HL-60 (cell line): ENCODE results near the gene PTBP2.

Source experiments
- DNase-seq, 2 experiments: peaks; one replicate each; pipeline ENCODE4 v3.0.0-alpha.2; 2010 to 2020; ENCODE audit warnings: low read depth in 1 of 2, low spot score in 1 of 2
- H3K27ac ChIP-seq: fragments of 250-450 bp; sonication (Bioruptor Pico); replicated peaks from 2 replicates; pipeline ENCODE4 v1.5.1; 2020; ENCODE audit warnings: mild to moderate bottlenecking, moderate library complexity
- H3K27me3 ChIP-seq: fragments of 250-450 bp; sonication (Bioruptor Pico); 2 replicates; pipeline ENCODE4 v1.5.1; 2021; ENCODE audit warnings: mild to moderate bottlenecking, moderate library complexity; ENCODE audit not compliant: insufficient read depth, poor library complexity, severe bottlenecking
- H3K4me3 ChIP-seq: replicated peaks from 2 replicates; pipeline ENCODE4 v1.5.1; 2011; ENCODE audit warnings: mild to moderate bottlenecking, control low read depth, low read length; ENCODE audit not compliant: insufficient read depth
- CTCF ChIP-seq: IDR thresholded peaks from one replicate; pipeline ENCODE4 v1.5.1; 2011; ENCODE audit warnings: low read length, control low read depth, inconsistent platforms; ENCODE audit not compliant: insufficient read depth
- GABPA ChIP-seq: IDR thresholded peaks from 2 replicates; pipeline ENCODE4 v1.6.1; 2012; ENCODE audit warnings: low read depth
- POLR2AphosphoS5 ChIP-seq: IDR thresholded peaks from 2 replicates; pipeline ENCODE4 v1.6.1; 2012; ENCODE audit warnings: low read depth
- REST ChIP-seq: IDR thresholded peaks from 2 replicates; pipeline ENCODE4 v1.6.1; 2012; ENCODE audit warnings: low read depth; ENCODE audit not compliant: insufficient replicate concordance
- SPI1 ChIP-seq: IDR thresholded peaks from 2 replicates; pipeline ENCODE4 v1.6.1; 2012; ENCODE audit warnings: low read depth, mild to moderate bottlenecking, borderline replicate concordance

PTBP2 gene

DNA sequence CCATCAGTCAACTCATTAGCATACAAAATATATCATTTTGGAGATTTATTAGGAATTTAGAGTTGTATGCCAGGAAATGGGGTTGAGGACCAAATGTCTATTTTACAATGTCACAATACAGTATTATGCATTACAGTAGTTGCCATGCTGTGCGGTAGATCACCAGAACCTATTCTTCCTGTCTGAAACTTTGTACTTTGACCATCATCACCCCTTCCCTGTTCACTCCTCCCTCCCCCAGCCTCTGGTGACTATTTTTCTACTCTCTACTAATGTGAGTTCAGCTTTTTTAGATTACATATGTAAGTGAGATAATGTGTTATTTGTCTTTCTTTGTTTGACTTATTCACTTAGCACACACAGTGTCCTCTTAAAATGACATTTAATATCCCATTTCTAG lies 50.8 kb downstream of the PTBP2 start:
- no peak for DNase-seq
- no peak for TF ChIP-seq CTCF
- no peak for TF ChIP-seq GABPA
- TF ChIP-seq REST: no peak
- TF ChIP-seq POLR2AphosphoS5: no peak
- TF ChIP-seq SPI1: no peak
- Histone ChIP-seq H3K4me3 (no peak overlapping the region), H3K27me3 (no peaks in the 10 kb centered on the region), H3K27ac (no peak overlapping the region)

GRCh38 chr1:96772972-96773371 lies 51.4 kb downstream of the PTBP2 start:
- no peak overlapping the region for H3K27ac ChIP-seq
- no peaks in the 10 kb centered on the region for H3K27me3 ChIP-seq
- no peak for DNase-seq
- TF ChIP-seq POLR2AphosphoS5: no peak
- TF ChIP-seq CTCF: no peak
- TF ChIP-seq SPI1: no peak
- no peak for TF ChIP-seq GABPA
- no peak for TF ChIP-seq REST
- no peak overlapping the region for H3K4me3 ChIP-seq

DNA sequence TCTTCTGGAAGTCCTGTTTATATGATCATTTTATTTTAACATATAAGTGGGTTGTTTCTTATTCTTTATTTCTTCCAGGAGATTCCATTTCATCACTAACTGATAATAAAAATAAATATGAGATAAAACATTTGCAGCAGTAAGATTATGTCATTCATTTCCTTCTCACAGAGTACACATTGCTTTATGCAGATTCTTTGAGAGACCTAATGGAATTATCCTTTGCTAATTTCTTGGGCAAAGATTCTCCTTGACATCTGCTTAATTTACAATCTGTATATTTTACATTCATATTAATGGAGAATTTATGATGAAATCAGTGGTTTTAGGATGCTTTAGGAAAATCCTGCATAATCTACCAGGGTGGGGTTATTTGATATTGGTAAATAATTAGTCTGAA lies 60.6 kb downstream of the PTBP2 start:
- H3K4me3 ChIP-seq: no peak overlapping the region
- TF ChIP-seq CTCF: no peak
- no peak overlapping the region for H3K27ac ChIP-seq
- DNase-seq: no peak
- H3K27me3 ChIP-seq: no peaks in the 10 kb centered on the region

DNA sequence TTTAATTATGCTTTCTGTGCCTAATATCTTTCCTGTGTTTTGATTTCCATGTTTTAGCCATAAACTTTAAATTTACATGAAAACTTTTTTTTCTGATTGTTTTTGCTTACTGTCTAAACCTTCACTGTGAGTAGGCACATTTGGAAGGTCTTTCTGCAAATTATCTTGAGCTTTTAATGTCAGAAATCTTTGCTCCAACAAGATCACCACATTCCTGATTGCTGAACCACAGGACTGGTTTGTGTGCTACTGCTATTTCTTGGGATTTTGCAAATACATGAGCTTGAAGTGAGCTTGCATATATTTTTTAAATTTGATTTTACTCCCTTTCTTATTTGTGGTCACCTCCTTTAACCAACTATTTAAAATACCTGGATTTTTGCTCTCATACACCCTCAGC lies 61.3 kb downstream of the PTBP2 start:
- TF ChIP-seq CTCF: no peak
- TF ChIP-seq SPI1: no peak
- no peak for TF ChIP-seq POLR2AphosphoS5
- no peak for TF ChIP-seq REST
- TF ChIP-seq GABPA: no peak
- Histone ChIP-seq H3K4me3 (no peak overlapping the region), H3K27ac (no peak overlapping the region), H3K27me3 (no peaks in the 10 kb centered on the region)
- DNase-seq: no peak
